Daoy (cell line): ENCODE data around the gene CCDC174. TPM values are rescaled to one million over a fixed set of nuclear protein-coding genes. Genes with fewer than 3 reads are reported as not detected.
"Not testable (repeated sequence)": the region's sequence is repeated elsewhere in the genome, so short reads cannot be mapped to it uniquely, and the experiment has no call there.

Source experiments
- DNase-seq: peaks from one replicate; pipeline ENCODE4 v3.0.0-alpha.2; 2015; ENCODE audit warnings: low read depth
- total RNA-seq: library from RNA; depleted of rRNA; stranded (reverse); fragments of >200 nt; shearing (Covaris generic); gene quantifications from 2 replicates; pipeline ENCODE4 v1.2.3, GENCODE V29; 2014

CCDC174 gene
- total RNA-seq, 1 experiment from 2014 or later: 10.1 TPM

GRCh38 chr3:14652360-14652907, 872 bp downstream of the CCDC174 start:
- DNase-seq: not testable (repeated sequence)

- DNase-seq: no peak
Measured at GRCh38 chr3:14657579-14657978, 6.0 kb downstream of the CCDC174 start.

DNA sequence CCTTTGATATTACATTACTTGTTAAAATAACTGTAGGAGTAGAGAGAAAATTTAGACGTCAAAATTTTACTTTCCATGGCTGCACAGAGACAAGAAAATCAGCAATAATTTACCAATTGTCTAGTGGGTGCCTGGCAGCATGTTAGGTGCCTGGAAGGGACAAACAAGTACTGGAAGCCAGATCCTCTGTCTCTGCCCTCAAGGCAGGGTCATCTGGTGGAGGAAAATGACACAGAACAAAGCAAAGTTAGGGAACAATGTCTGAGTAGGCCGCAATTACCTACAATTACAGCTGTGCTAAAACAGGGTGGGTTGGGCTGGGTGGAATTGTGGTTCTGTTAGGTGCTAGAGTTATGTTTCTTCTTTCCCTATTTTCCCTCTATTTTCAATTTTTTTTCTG, 7.4 kb downstream of the CCDC174 start:
- no peak for DNase-seq

- DNase-seq: no peak
Measured at GRCh38 chr3:14660942-14661341, 9.4 kb downstream of the CCDC174 start.

DNA sequence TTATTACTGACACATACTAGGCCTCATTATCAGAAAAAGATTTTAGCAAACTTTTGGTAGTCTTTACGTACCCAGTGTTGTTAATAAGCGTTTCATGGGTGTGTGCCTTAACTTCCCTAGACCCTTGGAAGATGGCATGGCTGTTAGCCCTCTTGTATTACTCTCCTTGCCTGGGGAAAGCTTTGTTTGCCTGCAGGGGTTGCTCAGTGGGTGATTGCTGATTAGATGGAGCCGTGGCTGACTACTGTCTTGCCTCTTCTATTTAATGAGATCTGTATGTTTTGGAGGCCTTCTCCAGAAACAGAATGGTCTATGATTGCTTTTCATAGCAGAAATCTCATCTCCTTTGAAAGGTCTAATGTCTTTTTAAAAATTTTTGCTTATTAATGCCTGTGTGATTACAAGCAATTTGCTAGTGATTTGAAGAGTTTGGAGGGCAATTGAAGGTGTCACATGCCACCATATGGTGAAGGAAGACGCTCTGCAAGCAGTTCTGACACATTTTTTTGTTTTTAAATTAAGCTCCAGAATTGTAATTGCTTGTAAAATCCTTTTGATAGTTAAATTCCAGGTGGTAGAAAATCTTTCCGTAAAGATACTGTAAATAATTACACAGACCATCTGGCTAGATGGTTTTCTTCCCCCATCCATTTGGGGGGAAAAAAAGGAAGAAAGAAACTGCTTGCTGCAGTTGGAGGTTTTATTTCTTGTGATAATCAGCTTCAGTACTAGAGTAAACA, 12.0 kb downstream of the CCDC174 start:
- no peak for DNase-seq

- no peak for DNase-seq
Measured at GRCh38 chr3:14664170-14664569, 12.6 kb downstream of the CCDC174 start.

- no peak for DNase-seq
Measured at GRCh38 chr3:14672588-14672987, 21.0 kb downstream of the CCDC174 start.

DNA sequence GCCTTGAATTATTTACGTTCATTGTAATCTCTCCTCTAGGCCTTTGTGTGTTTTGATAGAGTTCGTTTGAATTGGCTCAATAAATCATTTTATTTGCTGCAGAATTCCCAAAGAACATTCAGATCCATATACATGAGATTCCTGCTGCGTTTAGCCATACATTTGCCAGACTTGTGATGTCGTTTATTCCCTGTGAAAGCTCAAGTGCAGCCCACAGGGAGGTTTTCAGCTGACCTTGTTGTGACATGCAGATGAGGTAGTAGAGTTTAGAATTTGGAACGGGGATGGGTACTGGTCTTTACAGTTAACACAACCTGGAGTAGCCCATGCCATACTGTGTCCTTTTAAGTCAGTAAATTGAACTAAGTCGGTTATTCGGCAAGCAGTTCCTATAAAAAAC, 23.3 kb downstream of the CCDC174 start, which contains the start of gene C3orf20:
C3orf20 (plus strand) TSS at position 301 of the 400 bp plus-strand sequence. CDS start 7,573 bp downstream, outside the sequence.
- DNase-seq: no peak

GRCh38 chr3:14676881-14677280, 25.3 kb downstream of the CCDC174 start:
- no peak for DNase-seq

DNA sequence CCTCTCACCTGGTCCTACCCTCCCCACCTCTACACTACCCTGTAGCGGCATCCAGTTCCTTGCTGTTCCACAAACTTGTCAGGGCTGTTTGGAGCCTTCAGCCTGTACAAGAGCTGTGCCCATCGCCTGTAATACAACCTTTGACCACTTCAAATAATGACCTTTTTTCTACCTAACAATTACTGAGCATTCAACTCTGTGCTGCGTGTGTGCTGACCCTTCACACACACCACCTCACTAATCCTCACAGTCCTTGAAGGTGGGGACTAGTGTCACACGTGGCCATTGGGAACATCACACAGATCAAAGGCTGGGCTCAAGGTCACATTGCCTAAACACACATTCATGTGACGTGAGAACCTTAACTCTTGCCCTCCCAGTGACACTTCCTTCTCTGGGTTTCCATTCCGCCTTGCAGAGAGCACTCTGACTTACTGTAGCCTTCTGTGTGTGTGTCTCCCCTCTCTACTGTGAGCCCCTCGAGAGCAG, 26.5 kb downstream of the CCDC174 start:
- DNase-seq: no peak

DNA sequence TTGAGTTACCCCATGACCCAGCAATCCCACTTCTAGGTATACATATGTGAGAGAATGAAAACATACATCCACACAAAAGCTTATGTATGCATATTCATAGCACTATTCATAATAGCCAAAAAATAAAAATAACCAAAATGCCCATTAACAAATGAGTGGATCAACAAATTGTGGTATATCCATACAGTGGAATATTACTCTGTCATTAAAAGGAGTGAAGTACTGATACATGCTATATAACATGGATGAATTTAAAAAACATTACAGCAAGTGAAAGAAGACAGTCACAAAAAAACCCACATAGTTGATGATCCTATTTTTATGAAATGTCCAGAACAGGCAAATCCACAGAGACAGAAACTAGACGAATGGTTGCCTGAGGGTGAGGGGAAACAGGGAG, 28.6 kb downstream of the CCDC174 start:
- DNase-seq: no peak

- no peak for DNase-seq
Measured at GRCh38 chr3:14680716-14681115, 29.2 kb downstream of the CCDC174 start.

- DNase-seq: no peak
Measured at GRCh38 chr3:14684447-14684846, 32.9 kb downstream of the CCDC174 start.

- no peak for DNase-seq
Measured at GRCh38 chr3:14685179-14685578, 33.6 kb downstream of the CCDC174 start.

- no peak for DNase-seq
Measured at GRCh38 chr3:14687360-14687759, 35.8 kb downstream of the CCDC174 start.

GRCh38 chr3:14688525-14688924, 37.0 kb downstream of the CCDC174 start:
- DNase-seq: no peak

GRCh38 chr3:14689247-14689980, 37.9 kb downstream of the CCDC174 start:
- no peak for DNase-seq

DNA sequence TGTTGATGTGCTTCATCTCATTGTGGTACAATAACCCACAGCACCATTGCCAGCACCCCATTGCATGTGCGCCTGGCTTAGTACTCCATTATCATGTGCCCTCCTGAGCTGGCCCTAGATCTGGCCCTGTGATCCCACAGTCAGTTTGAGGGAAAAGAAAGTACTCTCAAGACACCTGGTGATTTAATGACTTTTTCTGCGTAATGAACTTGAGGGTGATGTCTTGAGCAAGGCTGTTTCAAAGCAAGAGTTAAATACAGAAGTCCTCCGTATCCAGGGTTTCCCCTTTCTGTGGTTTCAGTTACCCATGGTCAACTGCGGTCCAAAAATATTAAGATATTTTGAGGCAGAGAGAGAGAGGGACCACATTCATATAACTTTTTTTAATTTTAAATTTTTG, 39.7 kb downstream of the CCDC174 start:
- no peak for DNase-seq

- no peak for DNase-seq
Measured at GRCh38 chr3:14691719-14692118, 40.2 kb downstream of the CCDC174 start.

GRCh38 chr3:14698601-14699244, 47.2 kb downstream of the CCDC174 start:
- DNase-seq: no peak

DNA sequence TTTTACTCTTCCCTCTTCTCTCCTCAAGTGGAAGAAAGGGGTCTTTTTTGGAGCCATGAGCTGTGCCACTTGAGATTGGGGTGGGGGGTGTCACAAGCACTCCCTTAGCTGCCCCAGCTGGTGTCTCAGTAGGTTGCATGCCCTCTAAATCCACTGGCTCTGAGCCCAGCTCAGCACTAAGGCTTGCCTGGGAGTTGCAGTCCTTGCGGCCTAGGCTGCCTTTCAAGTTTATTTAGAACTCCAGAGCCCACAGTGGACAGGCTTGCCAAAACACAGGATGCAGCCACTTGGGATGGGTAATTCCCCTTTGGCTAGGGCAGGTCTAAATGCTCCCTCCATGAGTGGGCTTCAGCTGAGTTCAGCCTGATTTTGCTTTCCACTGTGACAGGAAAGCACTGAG, 48.1 kb downstream of the CCDC174 start:
- DNase-seq: no peak

DNA sequence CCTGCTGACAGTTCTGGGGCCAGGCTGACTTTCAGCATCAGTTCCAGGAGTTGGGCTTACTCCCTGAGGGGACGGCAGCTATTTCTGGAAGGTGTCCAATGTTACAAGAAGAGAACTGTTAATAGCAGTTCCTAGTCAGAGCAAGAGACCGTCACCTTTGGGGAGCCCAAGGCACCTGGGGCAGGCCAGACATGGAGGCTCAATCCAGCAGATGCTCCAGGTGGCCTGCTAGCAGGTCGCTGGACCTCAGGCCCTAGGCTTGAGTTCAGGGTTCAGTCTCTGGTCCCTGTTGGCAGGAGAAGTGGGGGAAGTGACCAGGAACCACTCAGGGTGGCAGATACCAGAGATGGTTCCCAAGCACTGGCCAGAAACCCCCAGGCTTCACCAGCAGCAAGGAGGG, 49.3 kb downstream of the CCDC174 start:
- DNase-seq: no peak
